GM12891 (cell line): ENCODE results near the gene GTPBP1.

Source experiments
- POLR2A ChIP-seq: IDR thresholded peaks from 2 replicates; pipeline ENCODE4 v1.6.1; 2011; ENCODE audit warnings: low read depth, low read length, control low read depth
- POLR2AphosphoS5 ChIP-seq: IDR thresholded peaks from 2 replicates; pipeline ENCODE4 v1.6.1; 2011; ENCODE audit warnings: low read depth, low read length, control low read depth
- SPI1 ChIP-seq: IDR thresholded peaks from 2 replicates; pipeline ENCODE4 v1.6.1; 2011; ENCODE audit warnings: low read depth, low read length, control low read depth
- TAF1 ChIP-seq: IDR thresholded peaks from 2 replicates; pipeline ENCODE4 v1.6.1; 2011; ENCODE audit warnings: low read depth, low read length, control low read depth

GRCh38 chr22:38766076-38766777, 60.5 kb downstream of the GTPBP1 start:
- no peak for TF ChIP-seq POLR2A
- no peak for TF ChIP-seq TAF1
- TF ChIP-seq POLR2AphosphoS5, result no peak
- TF ChIP-seq SPI1, result no peak
